NCI-H526 treated with DMSO at 0.1 percent for 48 hours (cell line): ENCODE data around the gene OTUD3.
"Not testable (repeated sequence)": the region's sequence is repeated elsewhere in the genome, so short reads cannot be mapped to it uniquely, and the experiment has no call there.

Experiments used
- DNase-seq: peaks from one replicate; lab custom pipeline; 2025; lab: John Stamatoyannopoulos, UW

The OTUD3 gene, protein sequence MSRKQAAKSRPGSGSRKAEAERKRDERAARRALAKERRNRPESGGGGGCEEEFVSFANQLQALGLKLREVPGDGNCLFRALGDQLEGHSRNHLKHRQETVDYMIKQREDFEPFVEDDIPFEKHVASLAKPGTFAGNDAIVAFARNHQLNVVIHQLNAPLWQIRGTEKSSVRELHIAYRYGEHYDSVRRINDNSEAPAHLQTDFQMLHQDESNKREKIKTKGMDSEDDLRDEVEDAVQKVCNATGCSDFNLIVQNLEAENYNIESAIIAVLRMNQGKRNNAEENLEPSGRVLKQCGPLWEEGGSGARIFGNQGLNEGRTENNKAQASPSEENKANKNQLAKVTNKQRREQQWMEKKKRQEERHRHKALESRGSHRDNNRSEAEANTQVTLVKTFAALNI

DNA sequence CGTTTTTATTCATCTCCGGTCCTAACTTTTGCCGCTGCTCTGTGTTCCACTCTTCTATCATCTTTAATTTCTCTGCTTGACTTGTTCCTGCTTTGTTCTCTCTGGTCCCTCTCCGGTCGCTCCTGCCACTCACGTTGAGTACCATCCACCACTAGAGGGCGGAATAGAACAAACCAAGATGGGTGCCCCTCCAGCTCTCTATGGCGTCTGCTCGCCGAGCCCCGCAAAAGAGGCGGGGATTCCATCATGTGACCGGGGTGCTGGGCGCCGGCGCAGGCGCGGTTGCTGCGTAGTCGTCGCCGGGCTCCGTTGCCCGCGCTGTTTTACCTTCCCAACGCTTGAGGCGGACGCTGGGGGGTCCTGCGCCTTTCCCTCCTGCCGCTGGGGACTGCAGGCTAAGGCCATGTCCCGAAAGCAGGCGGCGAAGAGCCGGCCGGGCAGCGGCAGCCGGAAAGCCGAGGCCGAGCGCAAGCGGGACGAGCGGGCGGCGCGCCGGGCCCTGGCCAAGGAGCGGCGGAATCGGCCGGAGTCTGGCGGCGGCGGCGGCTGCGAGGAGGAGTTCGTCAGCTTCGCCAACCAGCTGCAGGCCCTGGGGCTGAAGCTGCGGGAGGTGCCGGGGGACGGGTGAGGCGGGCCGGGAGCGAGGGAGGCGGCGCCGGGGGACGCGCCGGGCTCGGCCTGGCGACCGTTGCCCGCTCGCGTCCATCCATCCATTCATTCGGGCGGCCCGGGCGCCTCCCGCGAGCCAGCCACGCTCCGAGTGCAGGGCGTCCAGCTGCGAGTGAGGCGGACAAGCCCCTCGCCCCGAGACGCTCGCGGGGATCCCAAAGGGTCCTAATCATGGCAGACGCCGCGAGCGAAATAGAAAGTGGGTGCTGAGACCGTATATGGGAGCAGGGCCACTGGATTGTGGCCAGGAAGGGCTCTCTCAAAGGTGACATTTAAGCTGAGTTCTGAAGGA lies at the start of gene OTUD3:
TSS of gene OTUD3 (plus strand) at position 285 of the 961 bp plus-strand sequence. CDS start at position 404, 119 bp downstream.
- peak; percentile 91 for DNase-seq

DNA sequence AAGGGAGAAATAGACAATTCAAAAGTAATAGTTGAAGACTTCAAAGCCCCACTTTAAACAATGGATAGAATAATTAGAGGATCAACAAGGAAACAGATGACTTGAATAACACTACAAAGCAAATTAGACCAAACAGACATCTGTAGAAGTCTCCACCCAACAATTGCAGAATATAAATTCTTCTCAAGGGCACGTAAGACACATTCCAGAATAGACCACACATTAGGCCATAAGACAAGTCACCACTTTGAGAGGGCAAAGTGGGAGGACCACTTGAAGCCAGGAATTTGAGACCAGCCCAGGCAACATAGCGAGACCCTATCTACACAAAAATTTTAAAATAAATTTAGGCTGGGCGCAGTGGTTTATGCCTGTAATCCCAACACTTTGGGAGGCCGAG lies 46.6 kb upstream of the OTUD3 start:
- no peak for DNase-seq

DNA sequence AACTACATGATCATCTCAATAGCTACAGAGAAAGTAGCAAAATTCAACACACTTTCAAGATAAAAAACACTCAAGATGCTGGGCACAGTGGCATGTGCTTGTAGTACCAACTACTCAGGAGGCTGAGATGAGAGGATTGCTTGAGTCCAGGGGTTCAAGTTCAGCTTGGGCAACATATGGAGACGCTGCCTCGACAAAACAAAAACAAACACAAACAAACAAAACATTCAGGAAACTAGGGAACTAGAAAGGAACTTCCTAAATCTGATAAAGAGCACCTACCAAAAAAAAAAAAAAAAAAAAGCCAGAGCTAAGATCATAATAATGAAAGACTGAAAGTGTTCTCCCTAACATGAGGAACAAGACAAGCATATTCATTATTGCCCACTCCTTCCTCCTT lies 44.3 kb upstream of the OTUD3 start:
- DNase-seq = no peak

DNA sequence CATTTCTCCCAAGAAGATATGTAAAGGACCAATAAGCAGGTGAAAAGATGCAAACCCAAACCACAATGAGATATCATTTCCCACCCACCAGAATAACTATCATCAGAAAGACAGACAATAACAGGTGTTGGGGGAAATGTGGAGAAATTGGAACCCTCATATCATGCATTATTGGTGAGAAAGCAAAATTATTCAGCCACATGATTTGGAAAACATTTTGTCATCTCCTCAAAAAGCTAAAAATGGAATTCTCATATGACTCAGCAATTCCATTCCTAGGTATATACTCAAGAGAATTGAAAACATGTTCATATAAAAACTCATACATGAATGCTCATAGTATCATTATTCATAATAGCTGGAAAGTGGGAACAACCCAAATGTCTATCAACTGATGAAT lies 42.0 kb upstream of the OTUD3 start:
- DNase-seq = no peak

DNA sequence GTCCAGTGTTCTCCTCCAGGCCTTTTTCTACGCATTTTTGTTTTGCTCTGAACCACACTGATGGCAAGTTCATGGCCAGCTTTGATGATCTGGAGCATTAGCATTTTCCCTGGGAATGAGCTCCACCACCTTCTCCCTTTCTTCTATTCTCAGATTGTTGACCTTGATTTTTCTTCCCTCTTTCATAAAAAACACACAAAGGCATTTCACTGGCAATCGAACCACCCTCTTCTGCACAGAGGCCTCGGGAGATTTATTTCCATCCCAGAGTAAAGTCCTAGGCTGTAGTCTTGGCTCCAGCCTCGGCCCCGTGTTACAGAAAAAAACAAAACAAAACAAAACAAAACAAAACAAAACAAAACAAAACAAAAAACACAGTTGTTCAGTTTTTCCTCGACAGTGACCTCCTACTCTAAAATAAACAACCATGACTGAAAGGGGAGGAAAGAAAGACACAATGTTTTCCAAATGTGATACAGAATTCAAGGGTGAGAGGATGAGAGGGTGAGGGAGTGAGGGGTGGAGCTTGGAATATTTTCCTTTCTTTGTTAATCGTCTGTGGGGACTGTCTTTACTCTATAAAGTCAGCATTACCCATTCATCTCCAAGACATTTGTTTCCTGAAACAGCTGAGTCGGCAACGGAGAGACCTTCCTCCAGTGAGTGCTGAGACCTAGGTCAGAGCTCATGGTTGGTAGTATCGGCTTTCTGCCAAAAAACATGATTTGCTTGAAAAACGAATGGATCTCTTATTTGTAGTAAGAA lies 37.3 kb upstream of the OTUD3 start:
- no peak for DNase-seq

DNA sequence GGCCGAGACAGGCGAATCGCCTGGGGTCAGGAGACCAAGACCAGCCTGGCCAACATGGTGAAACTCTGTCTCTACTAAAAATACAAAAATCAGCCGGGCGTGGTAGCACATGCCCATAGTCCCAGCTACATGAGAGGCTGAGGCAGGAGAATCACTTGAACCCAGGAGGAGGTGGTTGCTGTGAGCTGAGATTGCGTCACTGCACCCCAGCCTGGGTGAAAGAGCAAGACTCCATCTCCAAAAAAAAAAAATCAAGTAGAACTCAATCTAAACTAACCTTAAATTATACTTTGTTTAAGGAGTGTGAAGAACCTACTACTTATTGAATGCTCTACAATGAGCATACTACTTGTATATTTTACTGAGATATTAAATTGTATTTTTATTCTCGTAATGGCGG lies 36.6 kb upstream of the OTUD3 start:
- no peak for DNase-seq

DNA sequence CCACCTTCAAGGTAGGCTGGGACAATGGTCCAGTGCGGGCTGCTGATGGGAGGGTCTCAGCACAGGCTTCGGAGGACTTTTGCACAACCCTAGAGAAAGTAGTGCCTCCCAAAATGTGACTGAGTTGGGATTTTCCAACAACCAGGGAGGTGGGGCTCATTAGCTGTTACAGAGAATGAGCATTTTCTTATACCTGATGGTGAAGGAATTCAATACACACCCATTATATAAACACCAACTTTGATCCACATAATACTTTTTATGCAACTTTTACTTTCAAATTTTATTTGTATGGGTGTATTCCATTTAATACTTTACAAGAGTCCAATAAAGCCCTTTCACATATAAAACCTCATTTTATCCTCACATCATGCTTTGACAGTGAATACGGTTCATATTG lies 35.9 kb upstream of the OTUD3 start:
- DNase-seq = no peak

DNA sequence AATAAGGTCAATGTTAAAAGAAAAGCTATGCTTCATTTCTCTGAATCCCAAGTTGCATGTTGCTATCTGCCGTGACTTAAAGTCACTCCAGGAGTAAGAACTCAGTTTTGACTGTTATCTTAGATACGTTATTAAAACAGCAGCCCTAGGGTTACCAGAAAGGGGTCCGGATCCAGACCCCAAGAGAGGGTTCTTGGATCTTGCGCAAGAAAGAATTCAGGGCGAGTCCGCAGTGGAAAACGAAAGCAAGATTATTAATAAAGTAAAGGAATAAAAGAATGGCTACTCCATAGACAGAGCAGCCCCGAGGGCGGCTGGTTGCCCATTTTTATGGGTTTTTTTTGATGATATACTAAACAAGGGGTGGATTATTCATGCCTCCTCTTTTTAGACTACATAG lies 34.9 kb upstream of the OTUD3 start:
- not testable (repeated sequence) for DNase-seq

DNA sequence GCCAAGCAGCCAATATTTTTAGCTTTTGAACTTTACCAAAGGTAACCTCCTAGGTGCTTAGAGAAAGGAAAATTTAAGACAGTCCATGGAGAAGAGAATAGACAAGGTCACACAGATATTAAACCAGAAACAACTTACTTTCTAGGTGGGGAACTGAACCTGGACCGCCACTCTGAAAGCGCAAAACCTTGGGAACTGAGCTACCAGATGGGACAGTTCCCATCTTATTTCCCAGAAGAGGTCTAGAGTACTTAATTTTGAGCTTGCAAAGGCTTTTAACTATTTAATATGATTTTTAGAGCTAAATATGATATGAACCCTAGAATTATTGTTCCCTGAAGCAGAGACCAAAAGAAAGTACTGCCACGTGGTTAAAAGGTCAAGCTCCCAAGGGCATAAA lies 32.9 kb upstream of the OTUD3 start:
- not testable (repeated sequence) for DNase-seq

DNA sequence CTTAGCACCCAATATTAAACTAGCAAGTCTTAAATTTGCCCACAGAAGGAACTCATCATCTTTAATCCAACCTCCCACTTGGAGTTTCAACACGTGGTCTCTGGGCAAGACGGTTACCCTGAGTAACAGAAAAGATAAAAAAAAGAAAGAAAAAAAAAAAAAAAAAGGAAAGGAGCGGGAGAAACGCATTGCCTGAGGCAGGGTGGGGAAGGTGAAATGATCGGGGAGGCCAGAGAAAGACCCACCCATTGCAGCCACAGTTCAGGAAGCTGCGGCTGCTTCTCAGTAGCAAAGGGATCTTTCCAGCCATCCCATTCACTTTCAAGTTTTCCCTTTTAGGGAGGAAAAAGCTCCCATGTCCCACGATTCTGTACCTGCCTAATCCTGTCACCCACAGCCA lies 32.0 kb upstream of the OTUD3 start:
- DNase-seq = no peak

DNA sequence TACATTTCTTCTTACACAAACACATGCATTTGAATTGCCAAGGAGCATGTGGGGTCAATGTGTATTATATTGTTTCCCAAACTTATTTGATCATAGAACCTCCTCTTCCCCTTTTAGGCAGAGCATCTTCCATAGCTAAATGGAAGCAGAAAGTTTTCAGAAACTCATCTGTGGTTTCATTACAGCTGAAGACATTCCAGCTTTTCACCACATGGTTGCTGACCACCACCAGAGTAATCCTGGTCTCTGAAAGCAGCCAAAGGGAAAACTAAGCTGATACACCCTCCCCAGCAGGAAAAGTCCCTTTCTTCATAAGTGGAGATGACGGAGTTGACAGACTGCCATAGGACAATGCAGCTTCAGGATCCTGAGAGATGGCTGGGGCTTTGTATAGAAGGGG lies 30.2 kb upstream of the OTUD3 start:
- DNase-seq = no peak

DNA sequence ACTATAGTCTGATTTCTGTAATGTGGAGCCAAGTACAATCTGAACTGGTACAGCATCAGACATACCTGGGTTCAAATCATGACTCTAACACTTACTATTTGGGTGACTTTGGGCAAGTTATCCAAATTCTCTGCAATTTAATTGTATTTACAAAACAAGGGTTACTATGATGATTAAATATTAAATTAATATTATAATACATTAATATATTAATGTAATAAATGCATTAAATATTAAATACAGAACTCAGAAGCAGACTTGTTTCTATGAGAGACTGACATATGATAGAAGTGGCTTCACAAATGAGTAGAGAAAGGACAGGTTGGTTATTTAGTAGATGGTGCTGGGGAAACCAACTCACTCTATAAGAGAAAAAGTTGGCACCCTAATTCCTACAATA lies 27.3 kb upstream of the OTUD3 start:
- DNase-seq = no peak

DNA sequence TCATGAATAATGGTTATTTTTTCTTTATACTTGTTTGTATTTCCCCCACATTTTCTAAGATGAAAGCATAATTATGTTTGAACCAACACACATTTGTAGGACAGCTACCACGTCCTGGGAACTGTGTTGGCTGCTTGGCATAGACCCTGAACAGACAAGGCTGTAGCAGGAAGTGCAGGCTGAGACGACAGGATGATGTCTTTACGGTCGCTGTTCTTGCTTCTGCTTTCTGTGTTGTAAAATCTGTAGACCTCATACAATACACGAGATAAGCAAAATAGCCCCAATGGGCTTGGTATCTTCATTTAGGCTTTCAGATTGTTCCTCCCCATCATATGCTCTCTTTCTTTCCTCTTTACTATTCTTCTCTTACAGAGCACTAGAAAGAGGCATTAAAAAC lies 23.3 kb upstream of the OTUD3 start:
- DNase-seq = no peak

DNA sequence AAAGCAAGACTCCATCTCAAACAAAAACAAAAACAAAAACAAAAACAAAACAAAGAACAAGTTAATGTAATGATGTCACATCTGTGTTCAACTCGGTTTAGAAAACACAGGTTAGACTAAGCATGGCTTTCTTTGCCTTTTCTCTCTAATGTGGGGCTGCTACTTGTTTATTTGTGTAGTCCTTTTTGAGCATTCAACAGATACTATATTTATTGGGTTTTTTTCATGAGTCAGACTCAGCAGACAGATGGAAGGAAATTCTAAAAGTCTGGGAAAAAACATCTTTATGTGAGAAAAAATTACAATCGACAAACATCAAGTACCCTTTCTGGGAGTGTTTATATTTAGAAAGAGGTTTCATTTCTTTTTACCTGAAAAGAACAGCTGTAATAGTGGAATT lies 22.3 kb upstream of the OTUD3 start:
- no peak for DNase-seq

DNA sequence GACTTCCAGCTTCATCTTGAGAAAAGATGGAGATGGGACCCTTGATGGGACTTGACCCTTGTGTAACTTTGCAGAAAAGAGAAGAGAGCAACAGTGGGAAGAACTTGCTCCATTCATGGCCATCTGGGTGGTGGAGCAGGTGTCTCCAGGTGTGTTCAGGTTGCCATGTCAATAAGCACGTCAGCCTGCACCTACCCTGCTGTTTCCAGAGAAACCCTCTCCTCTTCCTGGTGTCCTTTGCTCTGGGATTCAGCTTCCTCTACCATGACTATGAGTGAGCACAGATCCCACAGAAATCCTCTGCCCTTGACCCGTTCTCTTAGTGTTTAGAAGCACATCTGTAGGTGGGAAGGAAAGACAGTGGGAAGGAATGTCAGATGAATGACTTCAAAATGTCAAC lies 21.8 kb upstream of the OTUD3 start:
- DNase-seq = no peak

DNA sequence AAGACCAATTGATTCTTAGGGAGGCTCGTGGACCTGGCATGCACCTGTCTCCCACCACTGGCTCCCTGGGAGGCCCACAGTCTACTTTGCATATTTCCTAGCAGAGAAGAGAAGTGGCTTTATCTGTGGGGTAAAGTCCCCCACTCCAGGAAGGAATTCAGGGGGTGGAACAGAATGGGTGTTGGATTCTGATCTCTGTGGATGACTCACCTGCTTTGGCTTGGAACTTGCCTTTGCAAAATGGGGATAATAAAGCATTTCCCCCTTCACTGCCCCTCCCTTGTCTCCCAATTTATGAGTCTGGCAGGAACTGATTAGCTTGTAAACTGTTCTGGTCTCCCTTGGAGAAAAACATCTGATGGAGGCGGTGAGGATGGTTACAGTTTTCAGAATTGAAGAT lies 21.2 kb upstream of the OTUD3 start:
- peak; percentile 13 for DNase-seq

DNA sequence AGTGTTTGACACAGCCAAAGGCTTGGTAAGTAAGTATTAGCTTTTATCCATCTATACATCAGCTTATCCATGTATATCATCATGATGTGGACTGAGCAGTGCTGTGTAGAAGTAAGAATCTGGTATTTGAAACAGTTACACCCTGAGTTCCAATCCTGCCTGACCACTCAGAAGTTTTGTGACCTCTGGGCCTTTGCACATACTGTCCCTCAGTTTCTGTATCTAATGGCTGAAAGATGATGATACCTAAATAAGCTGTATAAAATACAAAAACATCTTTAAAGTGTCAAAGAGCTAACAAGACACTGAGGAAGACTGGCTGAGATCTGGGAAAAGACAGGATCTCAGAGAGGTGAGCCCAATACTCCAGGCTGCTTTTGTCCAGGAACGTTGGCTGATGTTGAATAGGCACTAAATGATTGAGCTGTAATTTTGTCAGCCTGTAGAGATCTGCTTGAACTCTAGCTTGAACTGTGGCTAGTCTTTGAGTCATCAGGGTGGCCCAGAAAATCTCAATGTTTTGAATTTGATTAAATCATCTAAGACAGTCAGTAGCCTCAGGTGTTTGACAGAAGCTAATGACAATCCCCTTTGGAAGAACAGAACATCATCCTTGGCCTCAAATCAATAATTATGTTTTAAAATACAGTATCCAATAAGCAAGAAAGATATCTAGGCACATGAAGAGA lies 20.2 kb upstream of the OTUD3 start:
- DNase-seq = no peak

DNA sequence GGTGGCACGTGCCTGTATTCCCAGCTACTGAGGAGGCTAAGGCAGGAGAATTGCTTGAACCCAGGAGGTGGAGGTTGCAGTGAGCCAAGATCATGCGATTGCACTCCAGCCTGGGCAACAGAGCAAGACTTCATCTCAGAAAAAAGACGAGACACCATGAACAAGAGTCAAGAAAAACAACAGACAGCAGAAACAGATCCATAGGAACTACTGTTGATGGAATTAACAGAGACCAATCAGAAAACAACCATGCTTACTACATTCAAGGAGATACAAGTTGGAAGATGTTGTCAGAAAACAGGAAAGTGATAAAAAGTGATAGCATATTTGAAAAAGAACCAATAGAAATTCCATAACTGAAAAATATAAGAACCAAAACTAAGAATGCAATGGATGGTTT lies 19.3 kb upstream of the OTUD3 start:
- no peak for DNase-seq

DNA sequence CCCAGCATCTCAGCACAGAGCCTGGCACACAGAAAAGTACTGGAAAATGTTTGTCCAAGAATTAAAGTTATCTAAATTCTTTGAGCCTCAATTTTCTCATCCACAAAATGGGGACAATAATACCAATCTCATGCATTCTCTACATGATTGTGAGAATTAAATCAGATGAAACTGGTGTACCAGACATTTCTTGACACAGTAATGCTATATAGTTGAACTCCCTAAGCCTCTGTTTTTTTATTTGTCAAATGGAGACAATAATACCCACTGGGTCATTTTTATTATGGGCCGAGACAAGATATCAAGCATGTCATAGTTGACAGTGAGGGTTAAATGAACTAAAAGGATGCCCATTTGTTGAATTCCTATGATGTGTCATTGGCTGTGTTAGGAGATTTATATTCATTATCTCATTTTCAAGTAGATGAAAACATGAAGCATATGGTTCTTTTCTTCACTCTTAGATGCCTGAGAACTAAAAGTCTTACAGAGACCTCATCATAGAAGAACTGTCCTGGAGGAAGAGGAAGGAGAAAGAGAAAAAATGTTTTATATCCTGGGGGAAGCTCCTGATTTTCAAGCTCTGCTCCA lies 17.5 kb upstream of the OTUD3 start:
- DNase-seq = no peak

DNA sequence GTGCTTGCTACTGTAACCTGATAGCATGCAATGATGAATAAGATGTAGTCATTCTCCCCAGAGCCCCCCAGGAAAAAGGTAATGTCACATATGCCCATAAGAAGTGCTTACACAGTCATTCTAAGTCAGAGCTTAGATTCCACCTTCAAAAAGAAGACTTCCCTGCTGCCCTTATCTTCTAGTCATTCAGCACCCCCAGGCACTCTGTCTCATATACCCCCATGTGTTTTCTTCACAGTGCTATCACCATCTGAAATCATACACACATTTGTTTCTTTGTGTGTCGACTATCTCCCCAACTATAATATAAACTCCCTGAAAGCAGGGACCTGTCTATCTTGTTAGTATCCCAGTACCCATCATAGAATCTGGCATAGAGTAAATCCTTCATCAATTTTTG lies 16.2 kb upstream of the OTUD3 start:
- DNase-seq = no peak

DNA sequence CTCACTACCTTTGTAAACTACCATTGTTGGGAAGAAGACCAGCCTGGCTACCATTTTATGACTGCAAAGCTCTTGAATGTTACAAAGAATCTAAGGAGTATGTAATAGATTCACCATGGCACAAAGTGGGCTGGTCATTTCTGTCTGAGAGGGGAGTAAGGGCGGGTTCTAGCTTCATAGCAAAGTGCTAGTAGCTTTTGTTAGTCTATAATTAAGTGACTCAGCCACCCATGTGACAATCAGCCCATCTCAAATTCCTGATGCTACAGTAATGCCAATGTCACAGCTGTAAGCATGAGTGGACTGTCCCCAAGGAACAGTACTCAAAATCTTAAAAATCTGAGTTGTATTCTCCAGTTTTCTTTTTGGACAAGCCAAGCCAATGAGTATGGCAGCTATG lies 15.4 kb upstream of the OTUD3 start:
- no peak for DNase-seq
